HepG2 (cell line): Measurements from ENCODE around the gene RIOK2. TPM values are rescaled to one million over a fixed set of nuclear protein-coding genes. Genes with fewer than 3 reads are reported as not detected.

Source experiments
- ATAC-seq: fragments of 200-7000 bp; cut with Tn5 transposase; 3 replicates; pipeline ENCODE4 v1.9.1; 2020; ENCODE audit warnings: mild to moderate bottlenecking, moderate library complexity
- BruUV-seq: library from RNA; stranded (reverse); fragments of 400-500 nt; replicated peaks from 2 replicates; lab custom pipeline; 2021; lab: Mats Ljungman, UMichigan
- CTCF ChIA-PET: fragments of 300-600 bp; formaldehyde crosslinking; extraction: SDS; loops from one replicate; lab custom pipeline; 2021; ENCODE audit warnings: low total read pairs, inconsistent platforms, low intra/inter-chr PET ratio; lab: Yijun Ruan, JAX
- POLR2A ChIA-PET: fragments of 350-600 bp; sonication (Branson Sonifier 250); formaldehyde crosslinking; loops from one replicate; lab custom pipeline; 2020; ENCODE audit warnings: antibody characterized with exemption, inconsistent platforms; lab: Yijun Ruan, JAX
- DNase-seq: peaks from one replicate; pipeline ENCODE4 v3.0.0-alpha.2; 2015; ENCODE audit warnings: low spot score
- FAIRE-seq: peaks from 3 replicates; lab custom pipeline; 2011; peaks lifted over from hg19 to GRCh38; lab: Jason Lieb, UNC
- H2AFZ ChIP-seq: one replicate; pipeline ENCODE4 v1.6.1; 2011; ENCODE audit warnings: low read length, inconsistent platforms
- H3K27ac ChIP-seq: fragments of 300-600 bp; 3 replicates; pipeline ENCODE4 v1.8.0; 2011; ENCODE audit warnings: mixed run types, mild to moderate bottlenecking, mixed read lengths, low read length, inconsistent platforms; ENCODE audit not compliant: insufficient read depth; ENCODE audit errors: extremely low read length
- H3K27me3 ChIP-seq, 2 experiments: fragments of 200-600 bp in 1 of 2; 2 replicates in 1 of 2; 3 replicates in 1 of 2; pipeline versions ENCODE4 v1.6.0 to v1.8.0; 2011; ENCODE audit warnings: low read length in 2 of 2, mild to moderate bottlenecking in 2 of 2, moderate library complexity in 2 of 2, inconsistent platforms in 1 of 2; ENCODE audit not compliant: insufficient read depth in 2 of 2, control insufficient read depth in 1 of 2
- H3K36me3 ChIP-seq, 2 experiments: fragments of 200-600 bp in 1 of 2; replicated peaks in 1 of 2; 2 replicates in 1 of 2; 3 replicates in 1 of 2; pipeline versions ENCODE4 v1.5.1 to v1.8.0; 2011; ENCODE audit warnings: low read length in 2 of 2, inconsistent platforms in 1 of 2; ENCODE audit not compliant: insufficient read depth in 2 of 2, control insufficient read depth in 1 of 2
- H3K4me1 ChIP-seq: 2 replicates; pipeline ENCODE4 v1.5.1; 2012; ENCODE audit warnings: low read length, inconsistent platforms; ENCODE audit not compliant: insufficient read depth
- H3K4me2 ChIP-seq: 2 replicates; pipeline ENCODE4 v1.6.0; 2011; ENCODE audit warnings: low read depth, low read length, inconsistent platforms
- H3K4me3 ChIP-seq, 3 experiments: fragments of 200-600 bp in 1 of 3; sonication (generic), shearing (Covaris generic) in 1 of 3; replicated peaks in 1 of 3; 2 replicates each; pipeline ENCODE4 v1.5.1; 2011 to 2016; ENCODE audit warnings: low read length in 3 of 3, inconsistent platforms in 2 of 3, low read depth in 2 of 3, mild to moderate bottlenecking in 2 of 3, control low read depth in 1 of 3, mixed read lengths in 1 of 3; ENCODE audit not compliant: insufficient read depth in 1 of 3
- H3K79me2 ChIP-seq: one replicate; pipeline ENCODE4 v1.6.1; 2011; ENCODE audit warnings: low read length, inconsistent platforms; ENCODE audit not compliant: insufficient read depth
- H3K9ac ChIP-seq: 2 replicates; pipeline ENCODE4 v1.6.0; 2011; ENCODE audit warnings: mild to moderate bottlenecking, low read depth, low read length, inconsistent platforms; ENCODE audit not compliant: insufficient read depth
- H3K9me3 ChIP-seq: 2 replicates; pipeline ENCODE4 v1.5.1; 2012; ENCODE audit warnings: mild to moderate bottlenecking, low read length
- H4K20me1 ChIP-seq: 2 replicates; pipeline ENCODE4 v1.6.0; 2011; ENCODE audit warnings: inconsistent platforms, mild to moderate bottlenecking, low read length, moderate library complexity; ENCODE audit not compliant: insufficient read depth
- ADNP ChIP-seq: sonication (generic); formaldehyde crosslinking; IDR thresholded peaks from 2 replicates; pipeline ENCODE4 v1.4.0; 2020; ENCODE audit warnings: missing genetic modification reagents
- ARHGAP35 ChIP-seq: sonication (generic); formaldehyde crosslinking; IDR thresholded peaks from 2 replicates; pipeline ENCODE4 v1.9.0; 2022; ENCODE audit warnings: mild to moderate bottlenecking, inconsistent platforms, moderate library complexity, missing genetic modification reagents, borderline replicate concordance
- ASH2L ChIP-seq: fragments of 300-600, 200-600 bp; sonication (generic); IDR thresholded peaks from 2 replicates; pipeline ENCODE4 v1.7.0; 2017; ENCODE audit warnings: low read depth, mild to moderate bottlenecking, moderate library complexity, mixed read lengths, low read length; ENCODE audit not compliant: insufficient read length
- DMAP1 ChIP-seq: IDR thresholded peaks from 2 replicates; pipeline ENCODE4 v1.6.1; 2016
- DPF2 ChIP-seq: sonication (generic); formaldehyde crosslinking; IDR thresholded peaks from 2 replicates; pipeline ENCODE4 v1.4.0; 2020; ENCODE audit warnings: mild to moderate bottlenecking, low read depth, missing genetic modification reagents, borderline replicate concordance
- FOXO1 ChIP-seq: sonication (generic); formaldehyde crosslinking; IDR thresholded peaks from 2 replicates; pipeline ENCODE4 v1.4.0; 2020; ENCODE audit warnings: missing genetic modification reagents
- GLI4 ChIP-seq: sonication (generic); formaldehyde crosslinking; IDR thresholded peaks from 2 replicates; pipeline ENCODE4 v1.5.1; 2020; ENCODE audit warnings: missing genetic modification reagents, mild to moderate bottlenecking, moderate library complexity, borderline replicate concordance
- MEIS2 ChIP-seq: sonication (generic); formaldehyde crosslinking; IDR thresholded peaks from 2 replicates; pipeline ENCODE4 v1.9.0; 2021; ENCODE audit warnings: mild to moderate bottlenecking, missing genetic modification reagents
- SATB2 ChIP-seq: sonication (generic); formaldehyde crosslinking; IDR thresholded peaks from 2 replicates; pipeline ENCODE4 v1.5.0; 2020; ENCODE audit warnings: missing genetic modification reagents
- STAT6 ChIP-seq: sonication (generic); formaldehyde crosslinking; IDR thresholded peaks from 2 replicates; pipeline ENCODE4 v1.4.0; 2020; ENCODE audit warnings: missing genetic modification reagents, mild to moderate bottlenecking, borderline replicate concordance
- TCF7L2 ChIP-seq: IDR thresholded peaks from 2 replicates; pipeline ENCODE4 v1.6.1; 2011; ENCODE audit warnings: mild to moderate bottlenecking, low read depth, low read length, moderate library complexity
- TRIM24 ChIP-seq: sonication (generic); formaldehyde crosslinking; IDR thresholded peaks from 2 replicates; pipeline ENCODE4 v1.8.0; 2022; ENCODE audit warnings: mild to moderate bottlenecking, missing genetic modification reagents
- ZBTB1 ChIP-seq: sonication (generic); formaldehyde crosslinking; IDR thresholded peaks from 2 replicates; pipeline ENCODE4 v1.4.0; 2020; ENCODE audit warnings: missing genetic modification reagents, borderline replicate concordance
- ZBTB37 ChIP-seq: sonication (generic); formaldehyde crosslinking; IDR thresholded peaks from 2 replicates; pipeline ENCODE4 v1.4.0; 2020; ENCODE audit warnings: mild to moderate bottlenecking, missing genetic modification reagents
- ZNF207 ChIP-seq: fragments of 450-650 bp; IDR thresholded peaks from 2 replicates; pipeline ENCODE4 v1.6.1; 2016; ENCODE audit warnings: antibody characterized with exemption, borderline replicate concordance
- ZNF674 ChIP-seq: sonication (generic); formaldehyde crosslinking; IDR thresholded peaks from 2 replicates; pipeline ENCODE4 v1.5.0; 2020; ENCODE audit warnings: low read depth, mild to moderate bottlenecking, missing genetic modification reagents
- in situ Hi-C: cut with HindIII; loops from 2 replicates; pipeline ENCODE4 v1.10.0; 2017; ENCODE audit warnings: low pct_unique_long_range_greater_than_20kb; ENCODE audit not compliant: extremely low pct_ligation_motif_present
- intact Hi-C: fragments of 100-400 bp; cut with micrococcal nuclease; formaldehyde crosslinking; loops from one replicate; pipeline ENCODE4 v1.10.0; 2022; ENCODE audit not compliant: unreplicated experiment
- polyA plus RNA-seq, 8 experiments: library from polyadenylated mRNA; depleted of rRNA in 3 of 8; stranded (reverse) in 7 of 8; unstranded in 1 of 8; fragments of >200 nt; fragmentation: Illumina TruSeq in 4 of 8; extraction: Trizol in 4 of 8; gene quantifications; 2 replicates each; pipeline versions ENCODE4 v1.2.1 to v1.2.3, GENCODE V29; 2011 to 2016; ENCODE audit warnings: low read depth in 4 of 8, missing spikeins in 1 of 8, mixed read lengths in 1 of 8; ENCODE audit not compliant: insufficient read depth in 1 of 8
- total RNA-seq, 5 experiments: library from RNA; depleted of rRNA; stranded (reverse); fragments of >200 nt; fragmentation: Illumina TruSeq; extraction: Trizol; gene quantifications; 2 replicates each; pipeline ENCODE4 v1.2.3, GENCODE V29; 2016; ENCODE audit warnings: low read depth in 1 of 5

RIOK2 gene
- total and polyA plus RNA-seq, 2 of the 13 experiments (the other 11 are each of a cell fraction or from before 2014, with no cell fraction given) = 8.1 to 46.6 TPM

GRCh38 chr5:97172227-97172626 lies 10.8 kb downstream of the RIOK2 start:
- in situ Hi-C loops = loop anchor here (25.0 kb wide), 1 partner anchor 560 kb away; no protein-coding TSS in a partner anchor
- no peak for DNase-seq
- Histone ChIP-seq H2AFZ (no peak overlapping the region), H3K4me1 (peaks cover 12% of the 10 kb centered on the region), H3K9ac (no peak overlapping the region), H4K20me1 (no peaks in the 10 kb centered on the region), H3K9me3 (no peaks in the 10 kb centered on the region), H3K27me3 (no peaks in the 10 kb centered on the region), H3K36me3 (peaks cover 8 to 69% of the 10 kb centered on the region in 2 experiments), H3K79me2 (no peaks in the 10 kb centered on the region), H3K4me2 (no peak overlapping the region)
- CTCF ChIA-PET = no interaction called here
- FAIRE-seq = no peak
- no peak for ATAC-seq
- BruUV-seq = no TSS peak
- TF ChIP-seq ARHGAP35 (CRISPR knock-in tag) (no peak), STAT6 (CRISPR knock-in tag) (no peak), TRIM24 (CRISPR knock-in tag) (no peak), TCF7L2 (no peak), DMAP1 (CRISPR knock-in tag) (no peak), GLI4 (CRISPR knock-in tag) (no peak), MEIS2 (CRISPR knock-in tag) (no peak), ZNF674 (no peak), DPF2 (CRISPR knock-in tag) (no peak), SATB2 (CRISPR knock-in tag) (no peak), ZBTB37 (CRISPR knock-in tag) (no peak), ZBTB1 (no peak), ADNP (CRISPR knock-in tag) (no peak), ZNF207 (no peak), ASH2L (no peak), FOXO1 (CRISPR knock-in tag) (no peak)
- TF ChIP-seq, all 625 proteins: peak for 0
- intact Hi-C loops = no loop called here
- POLR2A ChIA-PET = no interaction called here
- Histone ChIP-seq H3K4me3 (no peak overlapping the region), H3K27ac (no peak overlapping the region)
